ENCODE data around the gene IL1RAPL1.

Gene IL1RAPL1

GRCh38 chrX:29792335-29792734, 1205.1 kb downstream of the IL1RAPL1 start:
- no peak overlapping the region for H3K4me3 ChIP-seq (ENCODE audit: low read length)
- no peak for DNase-seq (ENCODE audit: low read depth)
- TF ChIP-seq CTCF (conservative IDR thresholded peaks at IDR 0.05; ENCODE audit: low read length): no peak

- no peak overlapping the region for H3K4me3 ChIP-seq (ENCODE audit: low read length)
- no peak for DNase-seq (ENCODE audit: low read depth)
- no peak for TF ChIP-seq CTCF (conservative IDR thresholded peaks at IDR 0.05; ENCODE audit: low read length)
Measured at GRCh38 chrX:29797156-29797555, 1209.9 kb downstream of the IL1RAPL1 start.

DNA sequence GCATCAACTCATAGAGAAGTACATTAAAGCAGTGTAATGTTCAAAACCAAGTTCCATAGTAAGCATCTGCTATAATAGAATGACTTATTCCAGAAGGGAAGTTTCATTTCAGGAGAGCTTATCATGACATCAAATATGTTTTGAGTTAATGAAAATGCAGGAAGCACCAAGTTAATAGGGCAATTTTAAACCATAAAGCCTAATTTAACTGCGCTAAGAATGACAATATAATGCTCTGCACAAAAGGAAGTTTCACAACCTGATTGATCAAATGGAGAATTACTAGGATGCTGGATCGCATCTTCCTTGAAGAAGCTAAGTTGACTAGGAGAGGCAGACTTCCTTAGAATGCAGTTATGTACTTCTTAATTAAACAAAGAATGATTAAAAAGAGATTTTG, 1211.2 kb downstream of the IL1RAPL1 start:
- TF ChIP-seq CTCF (conservative IDR thresholded peaks at IDR 0.05; ENCODE audit: low read length): no peak
- DNase-seq (ENCODE audit: low read depth): no peak

DNA sequence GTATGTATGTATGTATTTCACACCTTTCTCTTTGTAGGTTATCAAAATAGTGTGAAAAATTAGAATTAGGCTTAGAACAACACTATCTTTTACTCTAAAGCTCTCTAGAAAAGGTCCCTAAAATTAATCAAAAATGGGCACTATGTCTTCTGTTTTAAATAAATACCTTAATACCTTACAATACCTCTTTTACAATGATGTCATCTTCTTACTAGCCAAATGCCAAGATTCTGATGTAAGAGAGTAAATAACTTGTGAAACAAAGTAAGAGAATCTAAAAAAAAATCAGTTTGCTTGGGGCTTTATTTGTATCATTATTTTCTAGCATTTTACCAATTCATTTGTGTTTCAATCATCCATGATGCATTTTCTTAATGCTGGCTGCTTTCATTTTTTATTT, 1225.9 kb downstream of the IL1RAPL1 start:
- no peak overlapping the region for H3K4me3 ChIP-seq (ENCODE audit: low read length)
- no peak for TF ChIP-seq CTCF (conservative IDR thresholded peaks at IDR 0.05; ENCODE audit: low read length)
- DNase-seq (ENCODE audit: low read depth): no peak

More for the DNA sequence above, 1211.2 kb downstream of the IL1RAPL1 start:
- H3K4me3 ChIP-seq (ENCODE audit: low read length): no peak overlapping the region

GRCh38 chrX:29824176-29824906, 1237.1 kb downstream of the IL1RAPL1 start:
- no peak for TF ChIP-seq CTCF (conservative IDR thresholded peaks at IDR 0.05; ENCODE audit: low read length)
- H3K4me3 ChIP-seq (ENCODE audit: low read length): no peak overlapping the region
- DNase-seq (ENCODE audit: low read depth): no peak

DNA sequence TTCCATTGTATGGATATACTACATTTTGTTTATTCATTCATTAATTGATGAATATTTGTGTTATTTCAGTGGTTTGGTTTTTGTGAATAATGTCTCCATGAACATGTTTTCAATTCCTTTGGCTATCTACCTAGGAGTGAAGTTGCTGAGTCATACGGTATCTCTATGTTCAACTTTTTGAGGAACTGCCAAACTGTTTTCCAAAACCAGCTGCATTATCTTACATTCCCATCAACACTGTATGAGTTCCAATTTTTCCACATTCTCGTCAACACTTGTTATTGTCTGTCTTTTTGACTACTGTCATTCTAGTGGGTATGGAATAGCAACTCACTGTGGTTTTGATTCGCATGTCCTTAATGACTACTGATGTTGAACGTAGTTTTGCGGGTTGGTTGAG, 1239.5 kb downstream of the IL1RAPL1 start:
- no peak overlapping the region for H3K4me3 ChIP-seq (ENCODE audit: low read length)
- no peak for DNase-seq (ENCODE audit: low read depth)
- TF ChIP-seq CTCF (conservative IDR thresholded peaks at IDR 0.05; ENCODE audit: low read length): no peak

- H3K4me3 ChIP-seq (ENCODE audit: low read length): no peak overlapping the region
- no peak for DNase-seq (ENCODE audit: low read depth)
- TF ChIP-seq CTCF (conservative IDR thresholded peaks at IDR 0.05; ENCODE audit: low read length): no peak
Measured at GRCh38 chrX:29834311-29834710, 1247.1 kb downstream of the IL1RAPL1 start.

Measured in AG10803 (cell line).